Bronchial epithelial cell (primary cell): Measurements from ENCODE around the gene NUDCD3. TPM values are rescaled to one million over a fixed set of nuclear protein-coding genes. Genes with fewer than 3 reads are reported as not detected.

Experiments
- DNase-seq: peaks from one replicate; pipeline ENCODE4 v3.0.0-alpha.2; 2010; ENCODE audit warnings: low read depth
- FAIRE-seq: peaks from 2 replicates; lab custom pipeline; 2011; peaks lifted over from hg19 to GRCh38; lab: Jason Lieb, UNC
- H3K27me3 ChIP-seq: 2 replicates; pipeline ENCODE4 v1.5.1; 2011; ENCODE audit warnings: low read length; ENCODE audit not compliant: control insufficient read depth, insufficient read depth
- H3K36me3 ChIP-seq: 2 replicates; pipeline ENCODE4 v1.5.1; 2011; ENCODE audit warnings: low read length; ENCODE audit not compliant: control insufficient read depth, insufficient read depth
- H3K4me3 ChIP-seq: 2 replicates; pipeline ENCODE4 v1.5.1; 2011; ENCODE audit warnings: mild to moderate bottlenecking, low read depth, low read length, control low read depth
- CTCF ChIP-seq: IDR thresholded peaks from 2 replicates; pipeline ENCODE4 v1.5.1; 2011; ENCODE audit warnings: mild to moderate bottlenecking, moderate library complexity, low read length, control low read depth, inconsistent platforms; ENCODE audit not compliant: insufficient read depth, severe bottlenecking
- total RNA-seq: library from RNA; depleted of rRNA; stranded (reverse); fragments of >200 nt; gene quantifications from 2 replicates; pipeline ENCODE4 v1.2.1, GENCODE V29; 2014

NUDCD3 gene
- total RNA-seq, 1 donor from 2014 or later: 59.0 TPM

- no peak for TF ChIP-seq CTCF
- H3K4me3 ChIP-seq: no peak overlapping the region
- no peaks in the 10 kb centered on the region for H3K27me3 ChIP-seq
- DNase-seq: no peak
- no peak for FAIRE-seq
- H3K36me3 ChIP-seq: peaks cover 7% of the 10 kb centered on the region
Observed at GRCh38 chr7:44455155-44455554, 35.3 kb downstream of the NUDCD3 start.

GRCh38 chr7:44454348-44454747, 36.1 kb downstream of the NUDCD3 start:
- no peak for FAIRE-seq
- TF ChIP-seq CTCF: no peak
- H3K36me3 ChIP-seq: peaks cover 7% of the 10 kb centered on the region
- H3K4me3 ChIP-seq: no peak overlapping the region
- DNase-seq: no peak
- H3K27me3 ChIP-seq: no peaks in the 10 kb centered on the region

- Histone ChIP-seq H3K27me3 (no peaks in the 10 kb centered on the region), H3K4me3 (no peak overlapping the region), H3K36me3 (peaks cover 8% of the 10 kb centered on the region)
- FAIRE-seq (no peak), DNase-seq (no peak)
- TF ChIP-seq CTCF: no peak
Observed at GRCh38 chr7:44451123-44451522, 39.3 kb downstream of the NUDCD3 start.

GRCh38 chr7:44449584-44449928, 40.9 kb downstream of the NUDCD3 start:
- Histone ChIP-seq H3K36me3 (peaks cover 7% of the 10 kb centered on the region), H3K27me3 (no peaks in the 10 kb centered on the region), H3K4me3 (no peak overlapping the region)
- FAIRE-seq (no peak), DNase-seq (no peak)
- no peak for TF ChIP-seq CTCF

GRCh38 chr7:44448922-44449583, 41.4 kb downstream of the NUDCD3 start:
- Histone ChIP-seq H3K36me3 (peaks cover 7% of the 10 kb centered on the region), H3K4me3 (no peak overlapping the region), H3K27me3 (no peaks in the 10 kb centered on the region)
- DNase-seq (no peak), FAIRE-seq (no peak)
- no peak for TF ChIP-seq CTCF

- H3K27me3 ChIP-seq: no peaks in the 10 kb centered on the region
- H3K4me3 ChIP-seq: no peak overlapping the region
- DNase-seq: no peak
- H3K36me3 ChIP-seq: peaks cover 7% of the 10 kb centered on the region
- TF ChIP-seq CTCF: no peak
- peak; percentile 32 for FAIRE-seq
Observed at GRCh38 chr7:44447874-44448425, 42.5 kb downstream of the NUDCD3 start.
